Loucy (cell line): Measurements from ENCODE around the gene LINGO3.

Experiments
- EZH2phosphoT487 ChIP-seq: fragments of 200-600 bp; IDR thresholded peaks from 2 replicates; pipeline ENCODE4 v1.6.1; 2018; ENCODE audit warnings: antibody characterized with exemption, mild to moderate bottlenecking, moderate library complexity, borderline replicate concordance
- TF ChIP-seq, protein P1 (sequence below): fragments of 200-600 bp; sonication (generic); conservative IDR thresholded peaks from 2 replicates; pipeline ENCODE4 v1.5.1; 2014; ENCODE audit warnings: mild to moderate bottlenecking, antibody characterized with exemption, low read length

DNA sequence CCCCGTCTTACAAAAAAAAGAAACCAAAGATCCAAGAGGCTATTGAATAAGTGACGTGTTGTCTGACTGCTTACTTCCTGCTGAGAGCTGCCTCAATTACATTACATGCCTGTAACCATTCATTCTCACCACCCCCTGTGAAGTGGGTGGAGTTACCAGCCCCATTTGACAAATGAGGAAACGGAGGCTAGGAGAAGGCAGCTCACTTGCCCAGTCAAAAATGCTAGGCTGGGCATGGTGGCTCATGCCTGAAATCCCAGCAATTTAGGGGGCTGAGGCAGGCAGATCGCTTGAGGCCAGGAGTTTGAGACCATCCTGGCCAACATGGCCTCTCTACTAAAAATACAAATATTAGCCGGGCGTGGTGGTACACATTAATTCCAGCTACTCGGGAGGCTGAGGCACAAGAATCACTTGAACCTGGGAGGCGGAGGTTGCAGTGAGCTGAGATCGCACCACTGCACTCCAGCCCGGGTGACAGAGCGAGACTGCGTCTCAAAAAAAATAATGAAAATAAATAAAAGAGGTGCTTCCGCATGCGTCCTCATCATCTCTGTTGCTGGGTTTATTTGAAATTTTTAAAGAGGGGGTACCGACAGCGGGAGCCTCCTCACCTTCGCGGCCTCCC lies 19.9 kb upstream of the LINGO3 start:
- TF ChIP-seq, protein P1, sequence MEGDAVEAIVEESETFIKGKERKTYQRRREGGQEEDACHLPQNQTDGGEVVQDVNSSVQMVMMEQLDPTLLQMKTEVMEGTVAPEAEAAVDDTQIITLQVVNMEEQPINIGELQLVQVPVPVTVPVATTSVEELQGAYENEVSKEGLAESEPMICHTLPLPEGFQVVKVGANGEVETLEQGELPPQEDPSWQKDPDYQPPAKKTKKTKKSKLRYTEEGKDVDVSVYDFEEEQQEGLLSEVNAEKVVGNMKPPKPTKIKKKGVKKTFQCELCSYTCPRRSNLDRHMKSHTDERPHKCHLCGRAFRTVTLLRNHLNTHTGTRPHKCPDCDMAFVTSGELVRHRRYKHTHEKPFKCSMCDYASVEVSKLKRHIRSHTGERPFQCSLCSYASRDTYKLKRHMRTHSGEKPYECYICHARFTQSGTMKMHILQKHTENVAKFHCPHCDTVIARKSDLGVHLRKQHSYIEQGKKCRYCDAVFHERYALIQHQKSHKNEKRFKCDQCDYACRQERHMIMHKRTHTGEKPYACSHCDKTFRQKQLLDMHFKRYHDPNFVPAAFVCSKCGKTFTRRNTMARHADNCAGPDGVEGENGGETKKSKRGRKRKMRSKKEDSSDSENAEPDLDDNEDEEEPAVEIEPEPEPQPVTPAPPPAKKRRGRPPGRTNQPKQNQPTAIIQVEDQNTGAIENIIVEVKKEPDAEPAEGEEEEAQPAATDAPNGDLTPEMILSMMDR: no peak
- no peak for TF ChIP-seq EZH2phosphoT487
